H9 (cell line): ENCODE results near the gene UNC13C. TPM values are rescaled to one million over a fixed set of nuclear protein-coding genes. Genes with fewer than 3 reads are reported as not detected.

Source experiments
- DNase-seq: peaks from one replicate; pipeline ENCODE4 v3.0.0-alpha.2; 2017
- H2AFZ ChIP-seq: one replicate; pipeline ENCODE4 v1.6.1; 2013; ENCODE audit warnings: mild to moderate bottlenecking, low read length, control low read depth, moderate library complexity
- H2AK5ac ChIP-seq: 2 replicates; pipeline ENCODE4 v1.6.1; 2013; ENCODE audit warnings: low read length, control low read depth, mixed read lengths; ENCODE audit not compliant: insufficient read length
- H2BK120ac ChIP-seq: one replicate; pipeline ENCODE4 v1.6.1; 2013; ENCODE audit warnings: low read depth, mild to moderate bottlenecking, low read length, control low read depth, inconsistent platforms; ENCODE audit not compliant: poor library complexity, severe bottlenecking
- H2BK12ac ChIP-seq: 2 replicates; pipeline ENCODE4 v1.6.1; 2013; ENCODE audit warnings: low read length, control low read depth, mixed read lengths, low read depth; ENCODE audit not compliant: insufficient read length
- H2BK15ac ChIP-seq: 2 replicates; pipeline ENCODE4 v1.6.1; 2013; ENCODE audit warnings: low read depth, low read length, control low read depth
- H2BK20ac ChIP-seq: one replicate; pipeline ENCODE4 v1.6.1; 2013; ENCODE audit warnings: low read depth, mild to moderate bottlenecking, low read length, control low read depth, inconsistent platforms; ENCODE audit not compliant: poor library complexity, severe bottlenecking
- H2BK5ac ChIP-seq: 2 replicates; pipeline ENCODE4 v1.6.1; 2013; ENCODE audit warnings: low read length, control low read depth, mixed read lengths; ENCODE audit not compliant: insufficient read length
- H3K14ac ChIP-seq: 2 replicates; pipeline ENCODE4 v1.6.1; 2013; ENCODE audit warnings: low read length, control low read depth; ENCODE audit not compliant: insufficient read depth
- H3K18ac ChIP-seq: 2 replicates; pipeline ENCODE4 v1.6.1; 2013; ENCODE audit warnings: low read depth, mild to moderate bottlenecking, mixed read lengths, low read length, control low read depth; ENCODE audit not compliant: insufficient read length
- H3K23ac ChIP-seq: 2 replicates; pipeline ENCODE4 v1.6.1; 2013; ENCODE audit warnings: low read length, control low read depth, mixed read lengths, low read depth; ENCODE audit not compliant: insufficient read length
- H3K23me2 ChIP-seq: 2 replicates; pipeline ENCODE4 v1.6.1; 2013; ENCODE audit warnings: low read depth, mild to moderate bottlenecking, mixed read lengths, low read length, control low read depth; ENCODE audit not compliant: insufficient read length, poor library complexity, severe bottlenecking
- H3K27ac ChIP-seq: 2 replicates; pipeline ENCODE4 v1.5.1; 2013; ENCODE audit warnings: low read length, control low read depth, mixed read lengths, low read depth; ENCODE audit not compliant: insufficient read length
- H3K27me3 ChIP-seq: 2 replicates; pipeline ENCODE4 v1.6.1; 2013; ENCODE audit warnings: low read length, control low read depth, inconsistent platforms; ENCODE audit not compliant: insufficient read depth
- H3K4ac ChIP-seq: 2 replicates; pipeline ENCODE4 v1.6.1; 2013; ENCODE audit warnings: low read depth, mild to moderate bottlenecking, control low read depth, inconsistent platforms, low read length, moderate library complexity
- H3K4me1 ChIP-seq: 2 replicates; pipeline ENCODE4 v1.6.1; 2013; ENCODE audit warnings: low read length, control low read depth, inconsistent platforms; ENCODE audit not compliant: insufficient read depth
- H3K4me2 ChIP-seq: 2 replicates; pipeline ENCODE4 v1.6.1; 2013; ENCODE audit warnings: low read length, control low read depth, mixed read lengths; ENCODE audit not compliant: insufficient read length, insufficient read depth
- H3K56ac ChIP-seq: 2 replicates; pipeline ENCODE4 v1.6.1; 2013; ENCODE audit warnings: low read depth, mild to moderate bottlenecking, mixed read lengths, low read length, control low read depth; ENCODE audit not compliant: insufficient read length
- H3K79me1 ChIP-seq: 2 replicates; pipeline ENCODE4 v1.6.1; 2013; ENCODE audit warnings: low read depth, mild to moderate bottlenecking, moderate library complexity, low read length, control low read depth, inconsistent platforms; ENCODE audit not compliant: insufficient read depth, poor library complexity, severe bottlenecking
- H3K79me2 ChIP-seq: 2 replicates; pipeline ENCODE4 v1.6.1; 2013; ENCODE audit warnings: low read length, control low read depth, inconsistent platforms; ENCODE audit not compliant: insufficient read depth
- H3K9ac ChIP-seq: 2 replicates; pipeline ENCODE4 v1.6.1; 2013; ENCODE audit warnings: low read length, control low read depth, mixed read lengths; ENCODE audit not compliant: insufficient read length; ENCODE audit errors: extremely low read depth
- H3K9me3 ChIP-seq: one replicate; pipeline ENCODE4 v1.6.1; 2013; ENCODE audit warnings: low read depth, low read length, inconsistent platforms; ENCODE audit not compliant: control insufficient read depth
- H3T11ph ChIP-seq: one replicate; pipeline ENCODE4 v1.6.1; 2013; ENCODE audit warnings: mild to moderate bottlenecking, low read length, control low read depth, inconsistent platforms
- H4K20me1 ChIP-seq: one replicate; pipeline ENCODE4 v1.6.1; 2013; ENCODE audit not compliant: control insufficient read depth, insufficient read length, insufficient read depth
- H4K5ac ChIP-seq: 2 replicates; pipeline ENCODE4 v1.6.1; 2013; ENCODE audit warnings: low read depth, mild to moderate bottlenecking, mixed read lengths, low read length, control low read depth; ENCODE audit not compliant: insufficient read length
- H4K8ac ChIP-seq: replicated peaks from 2 replicates; pipeline ENCODE4 v1.6.1; 2013; ENCODE audit warnings: low read length, control low read depth, mixed read lengths, low read depth; ENCODE audit not compliant: insufficient read length
- H4K91ac ChIP-seq: 2 replicates; pipeline ENCODE4 v1.6.1; 2013; ENCODE audit warnings: low read depth, mild to moderate bottlenecking, moderate library complexity, mixed read lengths, low read length, control low read depth; ENCODE audit not compliant: insufficient read length
- H3K27ac Mint-ChIP-seq, 3 experiments: 2 replicates in 2 of 3; 3 replicates in 1 of 3; pipeline ENCODE4 v1.8.0; 2020 to 2021; ENCODE audit warnings: mixed read lengths in 3 of 3, mild to moderate bottlenecking in 1 of 3, moderate library complexity in 1 of 3
- H3K27me3 Mint-ChIP-seq: 2 replicates; pipeline ENCODE4 v1.8.0; 2021; ENCODE audit warnings: low read depth, mild to moderate bottlenecking, moderate library complexity, mixed read lengths
- H3K36me3 Mint-ChIP-seq, 3 experiments: 2 replicates in 2 of 3; 3 replicates in 1 of 3; pipeline ENCODE4 v1.8.0; 2020 to 2021; ENCODE audit warnings: low read depth in 3 of 3, mixed read lengths in 3 of 3; ENCODE audit not compliant: insufficient read depth in 1 of 3
- H3K4me1 Mint-ChIP-seq, 2 experiments: 2 replicates each; pipeline ENCODE4 v1.8.0; 2020; ENCODE audit warnings: mixed read lengths in 2 of 2
- H3K4me3 Mint-ChIP-seq, 2 experiments: 2 replicates in 1 of 2; 3 replicates in 1 of 2; pipeline ENCODE4 v1.8.0; 2020 to 2021; ENCODE audit warnings: mild to moderate bottlenecking in 2 of 2, mixed read lengths in 2 of 2, moderate library complexity in 1 of 2
- H3K9me3 Mint-ChIP-seq, 2 experiments: 2 replicates in 1 of 2; 3 replicates in 1 of 2; pipeline ENCODE4 v1.8.0; 2020; ENCODE audit warnings: mild to moderate bottlenecking in 2 of 2, mixed read lengths in 2 of 2, moderate library complexity in 1 of 2
- CTCF ChIP-seq: fragments of 200-600 bp; sonication (generic); conservative IDR thresholded peaks from 3 replicates; pipeline ENCODE4 v1.8.0; 2021; ENCODE audit warnings: antibody characterized with exemption, mild to moderate bottlenecking
- WGBS: extraction: QIAGEN DNeasy Blood & Tissue Kit; methylation state at CpG from one replicate; pipeline ENCODE4 v1.1.7; 2013; ENCODE audit warnings: missing lambda C conversion rate, low lambda C conversion rate, mixed read lengths; ENCODE audit not compliant: insufficient read length; ENCODE audit errors: extremely low coverage; 5-methylcytosine and 5-hydroxymethylcytosine counted together
- total RNA-seq: library from RNA; stranded (reverse); gene quantifications from 2 replicates; pipeline ENCODE4 v1.2.1, GENCODE V29; 2021

The UNC13C gene
- total RNA-seq, 1 experiment from 2014 or later, result 0.02 TPM

GRCh38 chr15:54035616-54036015 lies 57.4 kb downstream of the UNC13C start:
- H3K9ac ChIP-seq, result no peak overlapping the region
- H2BK5ac ChIP-seq, result no peak overlapping the region
- no peak overlapping the region for H2BK12ac ChIP-seq
- no peak overlapping the region for H3K56ac ChIP-seq
- H3K79me2 ChIP-seq, result no peaks in the 10 kb centered on the region
- Mint-ChIP-seq H3K36me3 (no peaks in the 10 kb centered on the region), H3K9me3 (peaks cover 0 to 4% of the 10 kb centered on the region in 2 experiments; a peak in 2 of 5 replicates), H3K4me3 (no peak overlapping the region), H3K4me1 (peaks cover 3 to 9% of the 10 kb centered on the region in 2 experiments; a peak in 3 of 4 replicates), H3K27ac (no peak overlapping the region), H3K27me3 (no peaks in the 10 kb centered on the region)
- H2AFZ ChIP-seq, result no peak overlapping the region
- no peaks in the 10 kb centered on the region for H3K4me1 ChIP-seq
- DNase-seq, result no peak
- no peak overlapping the region for H3K27ac ChIP-seq
- no peak for TF ChIP-seq CTCF
- H3T11ph ChIP-seq, result no peak overlapping the region
- H3K27me3 ChIP-seq, result no peaks in the 10 kb centered on the region
- no peak overlapping the region for H3K14ac ChIP-seq
- no CpG with 5 or more reads among the region's 7 CpGs for WGBS
- H4K91ac ChIP-seq, result no peak overlapping the region
- no peak overlapping the region for H2AK5ac ChIP-seq
- H3K23ac ChIP-seq, result no peak overlapping the region
- H4K8ac ChIP-seq, result no peak overlapping the region
- no peaks in the 10 kb centered on the region for H3K23me2 ChIP-seq
- no peak overlapping the region for H3K18ac ChIP-seq
- H2BK15ac ChIP-seq, result no peak overlapping the region
- no peak overlapping the region for H3K4me2 ChIP-seq
- H2BK20ac ChIP-seq, result no peak overlapping the region
- H2BK120ac ChIP-seq, result no peak overlapping the region
- H3K9me3 ChIP-seq, result no peaks in the 10 kb centered on the region
- no peak overlapping the region for H4K5ac ChIP-seq
- H3K79me1 ChIP-seq, result no peaks in the 10 kb centered on the region
- H4K20me1 ChIP-seq, result no peaks in the 10 kb centered on the region
- H3K4ac ChIP-seq, result no peak overlapping the region
